Measurements from ENCODE around the gene RPP30.

Gene RPP30

GRCh38 chr10:90834326-90834725, 37.4 kb upstream of the RPP30 start:
- Histone ChIP-seq H3K9me2 (replicated peaks; ENCODE audit: insufficient read depth, low read length) (no peaks in the 10 kb centered on the region), H3K4me1 (ENCODE audit: low read length) (no peaks in the 10 kb centered on the region), H3K36me3 (replicated peaks; ENCODE audit: insufficient read depth, low read length) (no peaks in the 10 kb centered on the region), H3K27ac (ENCODE audit: low read length) (no peak overlapping the region), H3F3A (ENCODE audit: insufficient read depth, low read length) (no peaks in the 10 kb centered on the region), H3K4me3 (ENCODE audit: low read length) (no peak overlapping the region), H3K79me2 (ENCODE audit: low read length) (no peaks in the 10 kb centered on the region), H4K20me1 (ENCODE audit: insufficient read depth, low read length) (no peaks in the 10 kb centered on the region), H3K9ac (ENCODE audit: low read length) (no peak overlapping the region), H2AFZ (ENCODE audit: low read length) (no peak overlapping the region), H3K9me3 (replicated peaks; ENCODE audit: insufficient read depth, low read length) (no peaks in the 10 kb centered on the region), H3K27me3 (replicated peaks; ENCODE audit: insufficient read depth, low read length) (no peaks in the 10 kb centered on the region), H3K4me2 (ENCODE audit: low read depth, low read length) (no peak overlapping the region)
- no peak for DNase-seq
- no peak for TF ChIP-seq CTCF (IDR thresholded peaks at IDR 0.05; ENCODE audit: low read length)
- no peak for TF ChIP-seq EZH2phosphoT487 (IDR thresholded peaks at IDR 0.05; ENCODE audit: low read length)
- no peak for TF ChIP-seq EZH2 (optimal IDR thresholded peaks at IDR 0.05; ENCODE audit: low read depth, low read length)

DNA sequence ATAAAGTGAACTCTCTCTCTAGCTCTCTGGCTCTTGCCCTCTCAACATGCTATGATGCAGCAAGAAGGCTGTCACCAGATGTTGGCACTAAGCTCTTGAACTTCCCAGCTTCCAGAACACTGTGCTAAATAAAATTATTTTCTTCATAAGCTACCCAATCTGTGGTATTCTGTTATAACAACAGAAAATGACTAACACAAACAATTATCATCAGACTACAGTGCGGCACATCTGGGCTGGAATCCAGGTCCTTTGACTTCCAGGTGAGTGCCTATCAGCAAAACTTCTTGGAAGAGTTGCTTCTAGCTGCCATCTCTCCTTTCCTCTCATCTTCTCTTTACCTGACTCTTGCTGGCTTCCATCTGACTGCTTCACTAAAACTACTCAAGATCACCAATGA, 34.3 kb upstream of the RPP30 start:
- Histone ChIP-seq H2AFZ (ENCODE audit: low read length) (no peak overlapping the region), H3K9me2 (replicated peaks; ENCODE audit: insufficient read depth, low read length) (no peaks in the 10 kb centered on the region), H3K79me2 (ENCODE audit: low read length) (no peaks in the 10 kb centered on the region), H3K9me3 (replicated peaks; ENCODE audit: insufficient read depth, low read length) (no peaks in the 10 kb centered on the region), H3K4me3 (ENCODE audit: low read length) (no peak overlapping the region), H3K27me3 (replicated peaks; ENCODE audit: insufficient read depth, low read length) (no peaks in the 10 kb centered on the region), H3K9ac (ENCODE audit: low read length) (no peak overlapping the region), H3K36me3 (replicated peaks; ENCODE audit: insufficient read depth, low read length) (no peaks in the 10 kb centered on the region), H4K20me1 (ENCODE audit: insufficient read depth, low read length) (no peaks in the 10 kb centered on the region), H3K4me1 (ENCODE audit: low read length) (no peaks in the 10 kb centered on the region), H3F3A (ENCODE audit: insufficient read depth, low read length) (no peaks in the 10 kb centered on the region), H3K27ac (ENCODE audit: low read length) (no peak overlapping the region), H3K4me2 (ENCODE audit: low read depth, low read length) (no peak overlapping the region)
- DNase-seq, result no peak
- TF ChIP-seq EZH2 (optimal IDR thresholded peaks at IDR 0.05; ENCODE audit: low read depth, low read length) (no peak), EZH2phosphoT487 (IDR thresholded peaks at IDR 0.05; ENCODE audit: low read length) (no peak), CTCF (IDR thresholded peaks at IDR 0.05; ENCODE audit: low read length) (no peak)

DNA sequence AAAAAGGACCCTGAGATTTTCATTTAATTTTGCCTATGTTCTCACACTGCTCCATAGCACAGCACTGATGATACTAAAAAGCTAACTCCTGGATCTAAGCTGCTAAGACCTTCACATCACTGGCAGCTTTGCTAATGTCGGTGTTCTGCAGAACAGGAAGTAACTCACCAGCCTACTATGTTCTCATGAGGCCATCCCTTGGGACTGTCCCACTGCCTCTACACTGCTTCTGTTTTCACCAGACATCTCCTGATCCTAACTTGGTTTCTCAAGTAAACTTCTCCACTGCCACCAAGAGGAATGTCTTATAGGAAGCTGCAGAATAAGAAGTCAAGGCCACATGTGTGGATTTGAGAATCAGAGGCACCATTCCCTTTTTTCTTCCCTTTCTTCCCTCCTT, 29.0 kb upstream of the RPP30 start:
- no peaks in the 10 kb centered on the region for H3K9me2 ChIP-seq (replicated peaks; ENCODE audit: insufficient read depth, low read length)
- no peaks in the 10 kb centered on the region for H3K36me3 ChIP-seq (replicated peaks; ENCODE audit: insufficient read depth, low read length)
- no peak overlapping the region for H3K4me3 ChIP-seq (ENCODE audit: low read length)
- H2AFZ ChIP-seq (ENCODE audit: low read length), result no peak overlapping the region
- no peak for DNase-seq
- no peaks in the 10 kb centered on the region for H4K20me1 ChIP-seq (ENCODE audit: insufficient read depth, low read length)
- H3K4me2 ChIP-seq (ENCODE audit: low read depth, low read length), result no peak overlapping the region
- H3K79me2 ChIP-seq (ENCODE audit: low read length), result no peaks in the 10 kb centered on the region
- no peaks in the 10 kb centered on the region for H3K9me3 ChIP-seq (replicated peaks; ENCODE audit: insufficient read depth, low read length)
- no peaks in the 10 kb centered on the region for H3F3A ChIP-seq (ENCODE audit: insufficient read depth, low read length)
- H3K9ac ChIP-seq (ENCODE audit: low read length), result no peak overlapping the region
- H3K27me3 ChIP-seq (replicated peaks; ENCODE audit: insufficient read depth, low read length), result no peaks in the 10 kb centered on the region
- no peak for TF ChIP-seq CTCF (IDR thresholded peaks at IDR 0.05; ENCODE audit: low read length)
- TF ChIP-seq EZH2 (optimal IDR thresholded peaks at IDR 0.05; ENCODE audit: low read depth, low read length), result no peak
- TF ChIP-seq EZH2phosphoT487 (IDR thresholded peaks at IDR 0.05; ENCODE audit: low read length), result no peak
- H3K4me1 ChIP-seq (ENCODE audit: low read length), result no peaks in the 10 kb centered on the region
- H3K27ac ChIP-seq (ENCODE audit: low read length), result no peak overlapping the region
